Measurements from ENCODE around the gene ADM.
A peak's percentile ranks its signal among the peaks of the same experiment; 100 is the strongest.

Gene ADM

GRCh38 chr11:10307022-10307399 is 2.1 kb downstream of the ADM start:
- peak overlapping the region in 1 of 2 experiments; percentile 80 for H3K23ac ChIP-seq (ENCODE audit: low read length in 2 of 2)
- H2BK5ac ChIP-seq (ENCODE audit: low read depth, low read length, poor library complexity, severe bottlenecking): peak overlapping the region; percentile 94
- no peak overlapping the region for H2BK15ac ChIP-seq (ENCODE audit: low read depth, poor library complexity, severe bottlenecking)
- H3K14ac ChIP-seq (ENCODE audit: low read length in 2 of 2): peak overlapping the region in 1 of 2 experiments; percentile 78
- peak overlapping the region; percentile 96 for H3K27ac ChIP-seq (ENCODE audit: low read length, poor library complexity, severe bottlenecking)
- peak overlapping the region; percentile 89 to 91 for H3K18ac ChIP-seq (ENCODE audit: low read depth in 1 of 2, low read length in 2 of 2)
- H3K9me3 ChIP-seq (ENCODE audit: control insufficient read depth, low read length): peaks cover 3% of the 10 kb centered on the region
- 3% methylated on average over 6 of the region's 9 CpGs for WGBS
- peak overlapping the region; percentile 100 for H3K9ac ChIP-seq (ENCODE audit: low read length)
- H3K4me2 ChIP-seq (ENCODE audit: low read length, poor library complexity, severe bottlenecking): peak overlapping the region; percentile 74
- H4K91ac ChIP-seq (ENCODE audit: low read length): peak overlapping the region; percentile 88
- peaks cover 6% of the 10 kb centered on the region for H3K4me1 ChIP-seq (ENCODE audit: control insufficient read depth, insufficient read depth, low read depth, low read length)
- no peak overlapping the region for H2AK5ac ChIP-seq (ENCODE audit: low read length, severe bottlenecking)
- no peak for DNase-seq
- no peaks in the 10 kb centered on the region for H3K27me3 ChIP-seq (ENCODE audit: control insufficient read depth in 1 of 2, insufficient read depth in 1 of 2, low read length in 2 of 2)
- no peak overlapping the region for H3K4ac ChIP-seq (ENCODE audit: low read depth in 1 of 2, low read length in 2 of 2)
- H2BK12ac ChIP-seq (ENCODE audit: low read length in 2 of 2): peak overlapping the region in 1 of 2 experiments; percentile 59
- no peaks in the 10 kb centered on the region for H3K79me1 ChIP-seq (replicated peaks; ENCODE audit: low read length, poor library complexity, severe bottlenecking)
- peak overlapping the region; percentile 91 to 93 for H3K4me3 ChIP-seq (ENCODE audit: insufficient read depth in 1 of 2, low read depth in 1 of 2, low read length in 2 of 2)
- H4K8ac ChIP-seq (ENCODE audit: low read length): no peak overlapping the region
- no peak overlapping the region for H2BK120ac ChIP-seq (ENCODE audit: low read depth, low read length)
- H2AFZ ChIP-seq (ENCODE audit: low read depth, low read length): no peak overlapping the region
- H3K36me3 ChIP-seq (ENCODE audit: control insufficient read depth in 1 of 2, insufficient read depth in 2 of 2, low read depth in 1 of 2, low read length in 2 of 2): peaks cover 25 to 27% of the 10 kb centered on the region in 2 experiments

- under 1% methylated on average over 55 of the region's 62 CpGs for WGBS
- H3K23ac ChIP-seq (ENCODE audit: low read length in 2 of 2): peak overlapping the region in 1 of 2 experiments; percentile 89
- H4K91ac ChIP-seq (ENCODE audit: low read length): peak overlapping the region; percentile 88
- H3K36me3 ChIP-seq (ENCODE audit: control insufficient read depth in 1 of 2, insufficient read depth in 2 of 2, low read depth in 1 of 2, low read length in 2 of 2): peaks cover 25 to 27% of the 10 kb centered on the region in 2 experiments
- peaks cover 3% of the 10 kb centered on the region for H3K9me3 ChIP-seq (ENCODE audit: control insufficient read depth, low read length)
- H3K27ac ChIP-seq (ENCODE audit: low read length, poor library complexity, severe bottlenecking): peak overlapping the region; percentile 96
- H3K18ac ChIP-seq (ENCODE audit: low read depth in 1 of 2, low read length in 2 of 2): peak overlapping the region; percentile 91 to 93
- DNase-seq: peak; percentile 93
- peak overlapping the region; percentile 74 for H3K4me2 ChIP-seq (ENCODE audit: low read length, poor library complexity, severe bottlenecking)
- no peaks in the 10 kb centered on the region for H3K79me1 ChIP-seq (replicated peaks; ENCODE audit: low read length, poor library complexity, severe bottlenecking)
- no peak overlapping the region for H2AFZ ChIP-seq (ENCODE audit: low read depth, low read length)
- peak overlapping the region; percentile 91 to 93 for H3K4me3 ChIP-seq (ENCODE audit: insufficient read depth in 1 of 2, low read depth in 1 of 2, low read length in 2 of 2)
- H2AK5ac ChIP-seq (ENCODE audit: low read length, severe bottlenecking): no peak overlapping the region
- peak overlapping the region; percentile 100 for H3K9ac ChIP-seq (ENCODE audit: low read length)
- H2BK5ac ChIP-seq (ENCODE audit: low read depth, low read length, poor library complexity, severe bottlenecking): peak overlapping the region; percentile 94
- H3K4ac ChIP-seq (ENCODE audit: low read depth in 1 of 2, low read length in 2 of 2): peak overlapping the region in 1 of 2 experiments; percentile 77
- peak overlapping the region; percentile 91 for H2BK120ac ChIP-seq (ENCODE audit: low read depth, low read length)
- peaks cover 6% of the 10 kb centered on the region for H3K4me1 ChIP-seq (ENCODE audit: control insufficient read depth, insufficient read depth, low read depth, low read length)
- no peaks in the 10 kb centered on the region for H3K27me3 ChIP-seq (ENCODE audit: control insufficient read depth in 1 of 2, insufficient read depth in 1 of 2, low read length in 2 of 2)
- H2BK15ac ChIP-seq (ENCODE audit: low read depth, poor library complexity, severe bottlenecking): no peak overlapping the region
- H4K8ac ChIP-seq (ENCODE audit: low read length): peak overlapping the region; percentile 83
- peak overlapping the region; percentile 78 to 79 for H3K14ac ChIP-seq (ENCODE audit: low read length in 2 of 2)
- H2BK12ac ChIP-seq (ENCODE audit: low read length in 2 of 2): peak overlapping the region in 1 of 2 experiments; percentile 59
Observed at GRCh38 chr11:10307400-10308200, 2.7 kb downstream of the ADM start.

GRCh38 chr11:10308201-10308954 is 3.5 kb downstream of the ADM start:
- Histone ChIP-seq H2BK5ac (ENCODE audit: low read depth, low read length, poor library complexity, severe bottlenecking) (peak overlapping the region; percentile 94), H3K9ac (ENCODE audit: low read length) (peak overlapping the region; percentile 100), H3K18ac (ENCODE audit: low read depth in 1 of 2, low read length in 2 of 2) (peak overlapping the region; percentile 50 to 93), H4K91ac (ENCODE audit: low read length) (peak overlapping the region; percentile 72), H4K8ac (ENCODE audit: low read length) (peak overlapping the region; percentile 72), H3K4ac (ENCODE audit: low read depth in 1 of 2, low read length in 2 of 2) (peak overlapping the region in 1 of 2 experiments; percentile 77), H2BK15ac (ENCODE audit: low read depth, poor library complexity, severe bottlenecking) (no peak overlapping the region), H3K79me1 (replicated peaks; ENCODE audit: low read length, poor library complexity, severe bottlenecking) (no peaks in the 10 kb centered on the region), H2AK5ac (ENCODE audit: low read length, severe bottlenecking) (peak overlapping the region; percentile 97), H2AFZ (ENCODE audit: low read depth, low read length) (no peak overlapping the region), H3K27me3 (ENCODE audit: control insufficient read depth in 1 of 2, insufficient read depth in 1 of 2, low read length in 2 of 2) (no peaks in the 10 kb centered on the region), H3K23ac (ENCODE audit: low read length in 2 of 2) (no peak overlapping the region), H3K4me1 (ENCODE audit: control insufficient read depth, insufficient read depth, low read depth, low read length) (peaks cover 6% of the 10 kb centered on the region), H3K36me3 (ENCODE audit: control insufficient read depth in 1 of 2, insufficient read depth in 2 of 2, low read depth in 1 of 2, low read length in 2 of 2) (peaks cover 25 to 27% of the 10 kb centered on the region in 2 experiments), H2BK120ac (ENCODE audit: low read depth, low read length) (peak overlapping the region; percentile 91), H3K27ac (ENCODE audit: low read length, poor library complexity, severe bottlenecking) (peak overlapping the region; percentile 96), H3K9me3 (ENCODE audit: control insufficient read depth, low read length) (peaks cover 3% of the 10 kb centered on the region), H3K14ac (ENCODE audit: low read length in 2 of 2) (no peak overlapping the region), H3K4me3 (ENCODE audit: insufficient read depth in 1 of 2, low read depth in 1 of 2, low read length in 2 of 2) (peak overlapping the region; percentile 91 to 93), H2BK12ac (ENCODE audit: low read length in 2 of 2) (peak overlapping the region in 1 of 2 experiments; percentile 75), H3K4me2 (ENCODE audit: low read length, poor library complexity, severe bottlenecking) (peak overlapping the region; percentile 74)
- peak; percentile 39 for DNase-seq
- 22% methylated on average over 15 of the region's 16 CpGs for WGBS
